ENCODE measurements around the gene C16orf46.

DNA sequence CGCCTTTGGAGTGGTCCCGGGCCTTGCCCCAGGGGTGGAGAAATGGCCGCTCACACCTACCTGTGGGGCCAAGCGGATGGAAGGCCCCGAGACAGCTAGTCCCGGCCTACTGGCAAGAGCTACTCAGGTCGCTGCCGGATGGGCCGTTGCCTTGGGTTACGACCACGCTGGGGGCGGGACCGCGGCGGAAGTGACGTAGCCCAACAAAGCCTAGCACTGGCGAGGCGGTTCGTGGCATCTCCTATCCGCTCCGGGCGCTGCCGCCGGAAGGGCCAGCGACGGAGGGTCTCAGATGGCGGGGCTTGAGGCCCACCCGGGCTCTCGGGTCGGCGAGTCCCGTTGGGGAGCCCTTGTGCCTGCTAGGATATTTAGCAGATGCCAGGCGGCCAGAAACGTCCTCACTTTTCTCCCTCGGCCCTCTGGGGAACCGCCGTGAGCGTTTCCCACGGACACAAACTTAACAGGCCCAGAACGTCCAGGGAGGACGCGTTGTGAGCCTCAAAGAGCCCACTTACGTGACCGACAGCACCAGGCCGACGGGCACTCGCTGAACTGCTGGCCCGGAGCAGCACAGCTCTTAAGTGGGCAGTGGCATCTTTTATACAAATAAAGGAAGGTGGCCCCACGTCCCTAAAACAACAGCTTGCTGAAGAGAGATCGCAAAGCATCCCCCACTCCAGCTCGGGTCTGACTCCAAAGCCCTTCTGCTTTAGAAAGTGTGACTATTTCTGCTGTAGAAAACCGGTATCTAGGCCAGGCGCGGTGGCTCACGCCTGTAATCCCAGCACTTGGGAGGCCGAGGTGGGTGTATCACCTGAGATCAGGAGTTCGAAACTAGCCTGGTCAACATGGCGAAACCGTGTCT, at the start of gene C16orf46:
- TF ChIP-seq NCOA2 (IDR thresholded peaks at IDR 0.05; ENCODE audit: partially characterized antibody in 2 of 2): no peak
- TF ChIP-seq, protein P1, sequence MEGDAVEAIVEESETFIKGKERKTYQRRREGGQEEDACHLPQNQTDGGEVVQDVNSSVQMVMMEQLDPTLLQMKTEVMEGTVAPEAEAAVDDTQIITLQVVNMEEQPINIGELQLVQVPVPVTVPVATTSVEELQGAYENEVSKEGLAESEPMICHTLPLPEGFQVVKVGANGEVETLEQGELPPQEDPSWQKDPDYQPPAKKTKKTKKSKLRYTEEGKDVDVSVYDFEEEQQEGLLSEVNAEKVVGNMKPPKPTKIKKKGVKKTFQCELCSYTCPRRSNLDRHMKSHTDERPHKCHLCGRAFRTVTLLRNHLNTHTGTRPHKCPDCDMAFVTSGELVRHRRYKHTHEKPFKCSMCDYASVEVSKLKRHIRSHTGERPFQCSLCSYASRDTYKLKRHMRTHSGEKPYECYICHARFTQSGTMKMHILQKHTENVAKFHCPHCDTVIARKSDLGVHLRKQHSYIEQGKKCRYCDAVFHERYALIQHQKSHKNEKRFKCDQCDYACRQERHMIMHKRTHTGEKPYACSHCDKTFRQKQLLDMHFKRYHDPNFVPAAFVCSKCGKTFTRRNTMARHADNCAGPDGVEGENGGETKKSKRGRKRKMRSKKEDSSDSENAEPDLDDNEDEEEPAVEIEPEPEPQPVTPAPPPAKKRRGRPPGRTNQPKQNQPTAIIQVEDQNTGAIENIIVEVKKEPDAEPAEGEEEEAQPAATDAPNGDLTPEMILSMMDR (IDR thresholded peaks at IDR 0.05 in 2 of 3, conservative IDR thresholded peaks at IDR 0.05 in 1 of 3; ENCODE audit: insufficient read depth in 2 of 3, low read depth in 1 of 3, low read length in 3 of 3): no peak
- 0 out of 2 replicates have a peak, but pooled peaks have one; percentile 28 for TF ChIP-seq ZNF444 (CRISPR knock-in tag; IDR thresholded peaks at IDR 0.05)
- TF ChIP-seq CHD1 (IDR thresholded peaks at IDR 0.05; ENCODE audit: low read length): no peak
- TF ChIP-seq, protein P2, sequence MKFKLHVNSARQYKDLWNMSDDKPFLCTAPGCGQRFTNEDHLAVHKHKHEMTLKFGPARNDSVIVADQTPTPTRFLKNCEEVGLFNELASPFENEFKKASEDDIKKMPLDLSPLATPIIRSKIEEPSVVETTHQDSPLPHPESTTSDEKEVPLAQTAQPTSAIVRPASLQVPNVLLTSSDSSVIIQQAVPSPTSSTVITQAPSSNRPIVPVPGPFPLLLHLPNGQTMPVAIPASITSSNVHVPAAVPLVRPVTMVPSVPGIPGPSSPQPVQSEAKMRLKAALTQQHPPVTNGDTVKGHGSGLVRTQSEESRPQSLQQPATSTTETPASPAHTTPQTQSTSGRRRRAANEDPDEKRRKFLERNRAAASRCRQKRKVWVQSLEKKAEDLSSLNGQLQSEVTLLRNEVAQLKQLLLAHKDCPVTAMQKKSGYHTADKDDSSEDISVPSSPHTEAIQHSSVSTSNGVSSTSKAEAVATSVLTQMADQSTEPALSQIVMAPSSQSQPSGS (CRISPR knock-in tag; IDR thresholded peaks at IDR 0.05): no peak
- no peak for TF ChIP-seq SMC3 (conservative IDR thresholded peaks at IDR 0.05; ENCODE audit: insufficient read depth, low read depth, low read length)
